HG03064 (cell line): Measurements from ENCODE around the gene CABLES1.
A peak's percentile ranks its signal among the peaks of the same experiment; 100 is the strongest.
"Not testable (repeated sequence)": the region's sequence is repeated elsewhere in the genome, so short reads cannot be mapped to it uniquely, and the experiment has no call there.

Experiments used
- ATAC-seq: cut with Tn5 transposase; IDR thresholded peaks from one replicate; pipeline ENCODE4 v1.9.1; 2021; ENCODE audit warnings: low read depth; ENCODE audit not compliant: unreplicated experiment

CABLES1 gene

DNA sequence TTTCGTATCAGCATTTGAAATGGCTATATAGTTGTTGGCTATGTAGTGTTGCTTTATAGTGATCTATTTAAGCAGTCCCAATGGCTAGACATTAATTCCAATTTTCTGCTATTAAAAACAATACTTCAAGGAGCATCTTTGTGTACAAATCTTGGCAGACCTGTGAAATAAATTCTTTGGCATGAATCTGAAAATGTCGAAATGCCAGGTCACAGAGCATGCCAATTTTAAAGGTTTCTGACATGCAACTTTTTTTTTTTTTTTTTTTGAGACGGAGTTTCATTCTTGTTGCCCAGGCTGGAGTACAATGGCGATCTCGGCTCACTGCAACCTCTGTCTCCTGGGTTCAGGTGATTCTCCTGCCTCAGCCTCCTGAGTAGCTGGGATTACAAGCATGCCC is 26.8 kb upstream of the CABLES1 start:
- no peak for ATAC-seq

DNA sequence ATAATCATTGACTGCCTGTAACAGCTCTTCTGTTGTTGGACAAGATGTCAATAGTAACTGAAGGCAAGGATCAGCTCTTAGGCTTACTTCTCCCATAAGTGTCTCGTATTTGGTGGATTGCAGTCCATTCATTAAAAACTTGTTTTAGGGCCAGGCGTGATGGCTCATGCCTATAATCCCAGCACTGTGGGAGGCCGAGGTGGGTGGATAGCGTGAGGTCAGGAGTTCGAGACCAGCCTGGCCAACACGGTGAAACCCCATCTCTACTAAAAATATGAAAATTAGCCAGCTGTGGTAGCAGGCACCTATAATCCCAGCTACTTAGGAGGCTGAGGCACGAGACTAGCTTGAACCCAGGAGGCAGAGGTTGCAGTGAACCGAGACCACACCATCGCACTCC is 26.1 kb upstream of the CABLES1 start:
- not testable (repeated sequence) for ATAC-seq

DNA sequence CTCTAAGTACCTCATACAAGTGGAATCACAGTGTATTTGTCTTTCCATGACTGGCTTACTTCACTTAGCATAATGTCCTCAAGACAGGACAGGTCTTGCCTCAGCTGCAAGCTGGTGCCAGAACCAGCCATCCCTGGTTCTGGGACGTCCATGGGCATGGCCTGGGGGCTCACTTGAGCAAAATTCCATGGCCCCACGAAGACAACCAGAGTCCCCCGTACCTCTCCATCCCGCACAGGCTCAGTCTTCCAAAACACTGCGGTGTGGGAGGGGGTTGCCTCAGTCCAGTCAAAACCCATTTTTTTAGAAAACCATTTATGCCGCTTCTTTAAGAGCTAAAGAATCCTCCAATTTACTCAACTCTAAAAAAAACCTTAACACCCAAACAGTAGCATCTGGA is 21.7 kb upstream of the CABLES1 start:
- no peak for ATAC-seq

DNA sequence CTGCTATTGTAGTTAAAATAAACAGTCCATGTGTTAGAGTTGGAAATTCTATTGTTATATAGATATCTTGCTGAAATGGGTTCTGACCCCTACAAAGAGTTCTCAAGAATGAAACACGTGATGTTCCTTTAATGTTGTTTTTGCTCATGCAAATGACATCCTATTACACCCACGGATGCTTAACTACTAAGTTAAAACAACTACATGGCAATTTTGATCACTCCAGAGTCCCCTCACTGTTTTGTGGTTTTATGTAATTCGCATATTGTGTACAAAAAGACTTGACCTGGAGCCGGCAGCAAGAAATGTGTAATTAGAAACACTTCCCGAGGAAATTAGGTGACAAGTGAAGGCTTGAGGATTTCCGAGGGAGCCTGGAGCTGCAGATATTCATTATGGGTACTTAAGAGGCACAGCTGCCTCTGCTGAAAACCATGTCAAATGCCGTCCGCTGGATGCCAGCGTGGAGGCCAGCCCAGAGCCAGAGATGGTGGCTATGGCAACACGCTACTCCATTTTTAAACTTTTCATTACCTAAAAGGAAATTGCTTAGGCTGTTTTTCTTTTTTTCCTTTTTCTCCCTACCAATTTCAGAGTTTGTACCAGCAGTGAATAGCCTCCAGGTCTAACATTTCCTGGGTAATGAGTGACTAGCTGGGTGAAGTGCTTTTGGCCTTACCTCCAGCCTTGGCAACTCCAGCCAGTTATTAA is 21.0 kb upstream of the CABLES1 start:
- ATAC-seq, result no peak

DNA sequence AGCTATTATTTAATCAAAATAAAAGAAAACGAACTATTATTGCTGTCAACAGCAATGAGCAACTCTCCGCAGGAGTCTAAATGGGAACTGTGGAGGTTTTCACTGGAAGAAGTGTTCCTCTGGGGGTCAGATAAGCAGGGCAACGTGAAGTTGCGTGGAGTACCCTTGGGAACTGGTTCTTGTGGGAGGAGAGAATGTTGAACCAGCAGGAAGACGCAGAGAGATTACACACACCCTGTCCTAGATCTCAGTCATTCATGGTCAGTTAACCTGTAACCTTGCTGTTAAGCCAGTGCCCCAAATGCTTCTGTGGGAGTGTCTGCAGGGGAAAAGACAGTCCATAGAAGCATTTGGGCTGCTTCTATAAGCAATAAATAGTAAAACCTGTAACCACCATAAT is 20.4 kb upstream of the CABLES1 start:
- no peak for ATAC-seq

DNA sequence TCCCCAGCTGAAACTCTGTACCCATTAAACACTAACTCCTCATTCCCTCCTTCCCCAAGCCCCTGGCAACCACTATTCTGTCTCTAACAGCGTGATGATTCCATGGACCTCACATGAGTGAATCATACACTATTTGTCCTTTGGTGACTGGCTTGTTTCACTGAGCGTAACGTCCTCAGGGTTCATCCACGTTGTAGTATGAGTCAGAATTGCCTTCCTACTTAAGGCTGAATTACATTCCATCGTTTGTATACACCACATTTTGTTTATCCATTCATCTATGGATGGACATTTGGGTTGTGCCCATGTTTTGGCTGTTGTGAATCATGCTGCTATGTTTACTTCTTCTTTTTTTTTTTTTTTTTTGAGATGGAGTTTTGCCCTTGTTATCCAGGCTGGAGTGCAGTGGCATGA is 19.6 kb upstream of the CABLES1 start:
- ATAC-seq, result no peak

DNA sequence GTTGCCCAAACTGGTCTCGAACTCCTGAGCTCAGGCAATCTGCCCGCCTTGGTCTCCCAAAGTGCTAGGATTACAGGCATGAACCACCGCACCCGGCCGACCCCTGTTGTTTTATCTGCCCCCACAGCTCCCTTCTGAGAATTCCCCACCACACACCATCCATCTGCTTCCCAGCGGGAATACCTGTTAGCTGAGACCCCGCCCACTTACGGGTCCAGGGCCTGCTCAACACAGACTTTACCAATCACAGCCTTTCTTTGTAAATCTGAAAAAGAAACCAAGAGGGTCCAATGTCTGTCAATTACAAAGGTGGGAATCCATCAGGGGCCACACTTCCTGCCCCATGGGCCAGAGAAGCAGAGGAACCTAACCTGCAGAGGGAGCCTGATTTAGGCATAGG is 14.2 kb upstream of the CABLES1 start:
- no peak for ATAC-seq

DNA sequence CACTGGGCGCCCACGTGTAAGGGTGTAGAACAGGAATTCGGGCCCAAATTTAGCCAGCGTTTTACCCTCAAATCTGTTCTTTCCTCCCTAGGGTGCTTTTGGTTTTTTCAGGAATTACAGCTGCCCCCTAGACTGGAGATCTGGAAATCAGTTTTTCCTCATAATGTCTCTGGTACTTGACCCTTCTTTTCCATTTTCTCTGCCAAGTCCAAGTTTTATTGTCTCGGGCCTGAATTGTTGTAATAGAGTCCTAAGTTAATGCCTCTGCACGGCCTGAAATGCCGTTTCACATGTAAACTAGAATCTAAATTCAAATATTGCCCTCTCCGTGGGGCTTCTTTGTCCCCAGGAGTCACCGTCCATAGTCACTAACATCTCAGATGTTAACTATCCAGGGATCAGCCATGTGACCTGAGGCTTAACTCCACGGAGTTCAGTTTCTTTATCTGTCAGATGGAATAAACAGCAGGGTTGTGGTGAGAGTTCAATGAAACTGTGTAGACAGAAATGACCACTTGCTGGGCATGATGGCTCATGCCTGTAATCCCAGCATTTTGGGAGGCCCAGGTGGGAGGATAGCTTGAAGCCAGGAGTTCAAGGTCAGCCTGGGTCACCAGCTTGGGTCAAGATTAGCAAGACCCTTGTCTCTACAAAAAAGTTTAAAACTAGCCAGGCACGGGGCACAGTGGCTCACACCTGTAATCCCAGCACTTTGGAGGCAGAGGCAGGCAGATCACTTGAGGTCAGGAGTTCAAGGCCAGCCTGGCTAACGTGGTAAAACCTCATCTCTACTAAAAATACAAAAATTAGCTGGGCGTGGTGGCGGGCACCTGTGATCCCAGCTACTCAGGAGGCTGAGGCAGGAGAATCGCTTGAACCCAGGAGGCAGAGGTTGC is 12.7 kb upstream of the CABLES1 start:
- no peak for ATAC-seq

DNA sequence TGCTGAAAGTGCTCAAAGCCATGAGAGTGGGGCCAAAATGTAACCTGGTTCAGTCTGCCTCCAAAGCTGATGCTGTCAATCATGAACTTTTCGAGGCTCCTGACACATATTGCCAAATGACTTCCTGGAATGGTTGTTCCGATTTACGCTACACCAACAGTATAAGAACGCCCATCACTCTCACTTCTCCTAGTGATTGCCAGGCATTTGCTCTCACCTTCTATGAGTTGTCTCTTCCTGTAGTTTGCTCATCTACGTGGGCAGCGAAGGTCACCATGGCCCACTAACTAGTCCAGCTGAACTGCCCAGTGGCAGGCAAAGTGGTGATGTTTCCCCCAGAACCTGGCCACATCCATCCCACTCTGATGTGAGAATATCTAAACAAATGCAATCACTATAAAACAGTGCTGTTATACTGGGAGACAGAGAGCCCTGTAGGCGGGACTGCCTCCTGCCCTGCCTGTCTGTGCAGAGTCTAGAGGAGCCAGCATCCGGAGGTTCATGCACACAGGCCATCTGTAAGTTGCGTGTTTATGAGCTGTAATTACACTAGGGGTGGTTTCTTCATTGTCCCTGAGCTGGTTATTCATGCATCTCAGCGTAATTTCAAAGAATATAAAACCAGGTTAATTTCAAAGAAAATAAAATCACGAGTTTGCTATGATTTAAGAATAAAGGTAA is 8.8 kb upstream of the CABLES1 start:
- ATAC-seq, result no peak

DNA sequence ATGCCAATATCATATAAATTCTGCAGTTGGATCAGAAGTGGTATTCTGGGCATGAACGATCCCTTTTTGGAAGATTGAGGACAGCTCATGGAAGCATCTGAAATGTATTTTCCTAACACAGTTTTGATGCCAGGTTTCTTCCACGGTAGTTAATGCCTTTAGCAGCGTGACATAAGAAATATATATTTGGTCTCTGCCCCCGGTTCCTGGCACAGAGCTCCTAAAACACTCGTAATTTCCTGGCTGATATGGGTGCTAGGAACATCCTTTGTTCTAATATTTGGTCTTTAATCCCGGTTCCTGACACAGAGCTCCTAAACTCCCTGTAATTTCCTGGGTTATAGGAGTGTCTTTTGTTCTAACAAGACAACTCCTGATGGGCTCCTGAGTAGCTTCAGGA is 8.2 kb upstream of the CABLES1 start:
- no peak for ATAC-seq

DNA sequence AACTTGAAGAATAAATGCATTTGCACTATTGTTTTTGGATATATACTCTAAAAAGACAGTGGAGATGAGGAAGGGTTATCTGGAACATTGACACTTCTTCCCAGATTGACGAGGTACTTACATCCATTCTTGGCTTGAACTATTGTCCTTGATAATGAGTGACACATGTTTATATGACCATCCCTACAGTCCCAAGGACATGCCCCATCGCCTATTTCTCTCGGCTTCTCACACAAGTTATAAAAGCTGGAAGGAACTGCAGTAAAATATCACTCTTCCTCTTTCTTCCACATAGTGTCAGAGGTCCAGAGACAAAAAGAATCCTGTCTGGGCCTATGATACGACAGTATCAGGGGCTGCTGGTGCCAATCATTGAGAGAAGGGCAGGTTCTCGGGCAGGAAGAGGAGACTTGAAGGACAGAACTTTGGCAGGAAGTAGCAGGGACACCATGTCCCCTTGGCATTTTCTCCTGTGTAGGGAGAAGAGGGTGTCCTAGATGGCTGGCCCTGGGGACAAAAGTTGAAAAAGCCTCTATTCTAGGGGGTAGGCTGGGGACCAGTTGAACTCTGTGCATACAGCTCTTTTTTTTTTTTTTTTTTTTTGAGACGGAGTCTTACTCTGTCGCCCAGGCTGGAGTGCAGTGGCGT is 5.8 kb upstream of the CABLES1 start:
- no peak for ATAC-seq

DNA sequence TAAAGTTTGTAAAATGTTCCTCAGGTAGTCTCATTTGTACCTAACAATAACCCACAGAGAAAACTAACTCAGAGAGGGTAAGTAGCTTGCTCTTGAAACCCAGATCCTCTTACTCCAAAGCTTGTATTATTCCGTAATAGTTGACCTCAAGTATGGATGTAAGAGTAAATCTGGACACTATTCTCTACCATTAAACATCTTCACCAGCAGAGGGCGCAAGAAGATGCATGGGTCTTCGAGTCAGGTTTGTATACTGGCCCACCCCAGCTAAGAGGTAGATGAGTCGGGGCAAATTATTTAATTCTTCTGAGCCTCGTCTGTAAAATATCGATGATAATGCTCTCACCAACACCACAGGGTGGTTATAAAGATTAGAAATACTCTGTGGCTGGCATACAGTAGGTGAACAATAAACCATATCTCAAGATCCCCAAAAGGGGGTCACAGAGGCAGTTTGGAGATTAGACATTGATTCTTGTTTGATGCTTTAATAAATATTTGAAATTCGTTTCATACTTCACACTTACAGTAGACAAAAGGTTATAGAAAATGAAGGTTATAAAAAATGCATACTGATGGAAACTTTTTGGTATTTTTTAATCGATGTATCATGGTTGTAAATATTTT is 3.5 kb upstream of the CABLES1 start:
- no peak for ATAC-seq

DNA sequence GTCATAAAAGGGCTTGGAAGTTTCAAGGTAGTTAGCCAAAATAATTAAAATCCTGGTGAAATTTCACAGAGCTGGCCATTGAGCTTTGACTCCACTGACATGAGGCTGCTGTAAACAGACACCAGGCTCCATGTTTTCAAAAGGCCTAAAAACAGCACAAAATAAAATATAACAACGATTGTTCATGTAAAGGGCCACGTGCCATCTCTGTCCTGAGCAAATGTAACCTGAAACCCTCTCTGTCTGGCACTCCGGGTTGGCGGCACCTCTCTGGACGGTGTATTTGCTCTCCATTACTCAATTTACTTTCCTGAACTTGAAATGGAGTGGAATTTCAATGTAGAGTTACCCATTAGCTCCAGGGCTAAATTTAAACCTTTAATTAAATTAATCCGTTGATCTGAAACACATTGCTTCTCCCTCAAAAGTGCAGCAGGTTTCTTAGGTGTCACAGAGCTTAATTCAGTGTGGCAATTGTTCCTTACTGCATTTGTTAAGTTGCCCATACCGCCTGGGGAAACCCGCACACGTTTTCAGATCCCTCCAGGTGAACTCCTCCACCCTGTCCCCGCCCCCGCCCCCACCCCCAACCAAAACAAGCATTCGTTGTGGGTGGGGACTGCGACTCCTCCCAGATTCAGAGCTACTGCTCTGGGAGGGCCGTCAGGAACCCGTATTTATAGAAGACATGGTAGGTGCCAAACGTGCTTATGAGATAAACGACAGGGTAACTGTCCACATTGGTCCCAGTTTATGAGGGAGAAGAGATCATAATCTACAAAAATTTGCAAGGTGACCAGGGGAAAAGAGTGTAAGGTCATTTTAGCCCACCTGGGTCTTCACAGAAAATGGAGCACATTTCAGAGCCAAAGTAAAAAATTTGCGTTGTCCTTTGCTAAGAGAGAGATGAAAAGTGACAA is 1.2 kb upstream of the CABLES1 start:
- ATAC-seq, result peak; percentile 30

DNA sequence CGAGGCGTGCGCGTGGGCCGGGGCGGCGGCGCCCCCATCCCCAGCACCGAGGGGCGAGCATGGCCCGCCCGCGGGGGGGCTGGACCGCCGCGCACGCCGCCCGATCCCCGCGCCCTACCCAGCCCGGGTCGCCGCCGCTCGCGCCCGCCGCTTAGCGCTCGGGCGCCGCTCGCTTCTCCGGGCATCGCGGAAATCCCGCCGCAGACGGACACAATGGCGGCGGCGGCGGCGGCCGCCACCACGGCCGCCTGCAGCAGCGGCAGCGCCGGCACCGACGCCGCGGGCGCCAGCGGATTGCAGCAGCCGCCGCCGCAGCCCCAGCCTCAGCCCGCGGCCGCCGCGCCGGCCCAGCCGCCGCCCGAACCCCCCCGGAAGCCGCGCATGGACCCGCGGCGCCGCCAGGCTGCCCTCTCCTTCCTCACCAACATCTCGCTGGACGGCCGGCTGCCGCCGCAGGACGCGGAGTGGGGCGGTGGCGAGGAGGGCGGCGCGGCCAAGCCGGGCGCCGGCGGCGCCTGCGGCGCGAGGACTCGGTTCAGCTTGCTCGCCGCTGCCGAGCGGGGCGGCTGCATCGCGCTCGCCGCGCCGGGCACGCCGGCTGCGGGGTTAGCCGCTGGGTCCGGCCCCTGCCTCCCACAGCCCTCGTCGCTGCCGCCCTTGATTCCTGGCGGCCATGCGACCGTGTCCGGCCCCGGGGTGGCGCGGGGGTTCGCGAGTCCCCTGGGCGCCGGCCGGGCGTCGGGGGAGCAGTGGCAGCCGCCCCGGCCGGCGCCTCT is 453 bp downstream of the CABLES1 start:
- ATAC-seq, result no peak

DNA sequence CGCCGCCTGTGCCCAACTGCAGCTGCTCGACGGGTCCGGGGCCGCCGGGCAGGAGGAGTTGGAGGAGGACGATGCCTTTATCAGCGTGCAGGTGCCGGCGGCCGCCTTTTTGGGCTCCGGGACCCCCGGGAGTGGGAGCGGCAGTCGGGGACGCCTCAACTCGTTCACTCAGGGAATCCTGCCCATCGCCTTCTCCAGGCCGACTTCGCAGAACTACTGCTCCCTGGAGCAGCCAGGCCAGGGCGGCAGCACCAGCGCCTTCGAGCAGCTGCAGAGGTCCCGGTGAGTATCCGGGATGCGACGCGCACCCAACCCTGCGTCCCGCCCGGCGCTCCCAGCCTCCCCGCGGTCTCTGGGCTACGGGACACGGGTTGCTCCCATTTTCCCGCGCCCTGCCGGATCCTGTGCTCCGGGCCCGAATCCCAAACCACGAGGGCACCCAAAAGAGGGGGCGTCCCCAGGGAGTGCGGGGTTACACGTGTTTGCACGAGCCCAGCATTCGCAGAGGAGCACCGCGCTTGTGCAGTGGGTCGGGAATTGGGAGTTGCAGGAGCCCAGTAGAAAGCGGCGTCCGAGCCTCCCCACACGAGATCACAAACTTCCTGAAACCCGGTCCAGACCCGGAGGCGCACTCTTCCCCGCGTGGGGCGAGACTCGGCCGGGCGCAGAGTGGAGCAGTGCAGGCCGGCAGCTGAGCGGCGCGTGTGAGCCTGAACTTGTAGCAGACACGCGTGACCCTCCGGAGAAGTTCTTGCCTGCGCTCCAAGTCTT is 1.2 kb downstream of the CABLES1 start:
- ATAC-seq, result no peak

DNA sequence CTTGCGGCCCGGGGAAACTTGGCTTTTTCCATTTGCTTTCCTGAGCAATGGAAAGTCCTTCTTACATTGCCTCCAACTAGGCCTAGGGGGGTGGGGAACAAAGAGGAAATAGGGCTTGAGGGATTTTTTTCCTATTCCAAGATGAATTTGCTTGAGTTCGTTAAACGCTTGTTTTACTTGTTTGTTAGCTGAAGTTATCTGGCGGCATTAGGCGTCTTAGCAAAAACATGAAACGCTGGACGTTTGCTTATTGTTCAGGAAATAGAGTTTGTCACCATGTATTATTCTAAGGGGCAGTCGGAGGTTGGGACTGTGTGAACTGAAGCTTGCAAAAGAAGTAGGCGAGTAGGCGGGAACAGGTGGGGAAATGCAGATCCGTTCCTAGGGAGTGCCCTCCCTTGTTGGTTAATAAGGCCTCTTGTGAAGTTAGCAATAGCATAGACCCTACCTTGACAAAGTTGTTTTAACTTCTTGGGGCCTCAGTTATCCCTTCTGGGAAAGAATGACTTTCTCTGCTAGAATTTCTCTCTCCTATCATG is 1.9 kb downstream of the CABLES1 start:
- ATAC-seq, result no peak

DNA sequence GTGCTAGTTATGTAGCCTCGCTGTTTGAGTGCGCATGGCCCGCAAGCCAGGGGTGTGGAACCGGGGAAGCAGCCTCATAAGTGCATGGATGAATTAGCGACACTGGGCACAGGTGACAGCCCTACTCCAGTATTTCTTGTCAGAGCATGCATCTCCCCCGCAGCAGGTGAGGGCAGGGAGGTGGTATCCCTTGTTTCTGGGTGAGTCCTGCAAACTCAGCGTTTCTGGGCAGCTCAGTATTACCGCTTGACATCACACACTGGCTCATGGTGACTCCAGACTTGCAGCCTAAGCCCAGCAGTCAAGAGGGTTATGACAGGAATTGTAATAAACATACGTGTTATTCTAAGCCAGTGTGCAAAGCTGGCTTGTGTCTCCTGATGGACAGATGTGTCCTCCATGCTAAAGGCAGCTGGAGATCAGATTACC is 2.5 kb downstream of the CABLES1 start:
- ATAC-seq, result no peak

DNA sequence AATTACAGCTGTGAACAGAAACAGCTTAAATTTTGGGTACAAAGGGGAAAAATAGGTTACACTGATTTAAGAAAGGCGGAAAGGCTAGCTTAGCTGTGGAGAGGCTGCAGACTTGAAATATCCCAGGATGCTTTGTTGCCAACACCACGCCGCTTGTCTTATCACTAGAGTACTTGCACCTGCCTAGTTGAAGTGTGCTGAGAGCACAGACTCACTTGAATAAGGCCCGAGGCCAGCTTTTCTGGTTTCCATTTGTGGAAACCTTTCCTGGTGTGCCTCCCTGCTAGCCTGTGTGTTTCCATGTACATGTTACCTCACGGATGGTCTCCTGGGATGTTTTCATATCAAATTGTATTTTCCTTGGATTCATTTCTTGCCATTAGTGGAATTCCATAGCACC is 3.2 kb downstream of the CABLES1 start:
- no peak for ATAC-seq
